Loucy (cell line): Measurements from ENCODE around the gene GLG1.

ENCODE experiments used
- EZH2phosphoT487 ChIP-seq: fragments of 200-600 bp; IDR thresholded peaks from 2 replicates; pipeline ENCODE4 v1.6.1; 2018; ENCODE audit warnings: antibody characterized with exemption, mild to moderate bottlenecking, moderate library complexity, borderline replicate concordance
- TF ChIP-seq, protein P1 (sequence below): fragments of 200-600 bp; sonication (generic); conservative IDR thresholded peaks from 2 replicates; pipeline ENCODE4 v1.5.1; 2014; ENCODE audit warnings: mild to moderate bottlenecking, antibody characterized with exemption, low read length

DNA sequence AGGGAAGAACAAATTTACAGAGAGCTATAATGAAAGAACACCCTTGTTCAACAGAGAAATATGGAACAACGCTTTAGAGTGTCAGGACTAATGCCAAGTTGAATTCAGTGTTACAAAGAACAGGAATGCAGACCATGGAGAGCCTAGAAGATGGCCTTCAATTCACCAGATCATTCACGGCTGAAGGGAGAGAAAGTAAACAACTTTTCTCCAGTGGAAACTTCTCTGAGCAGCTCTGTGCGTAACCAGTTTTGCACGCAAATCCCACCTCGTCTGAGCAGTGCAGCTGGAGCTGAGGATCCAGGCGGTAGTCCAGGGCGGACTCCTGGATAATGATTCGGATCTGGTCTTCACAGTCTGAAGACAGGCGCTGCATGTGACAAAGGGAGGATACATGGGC, 145.1 kb downstream of the GLG1 start:
- TF ChIP-seq, protein P1, sequence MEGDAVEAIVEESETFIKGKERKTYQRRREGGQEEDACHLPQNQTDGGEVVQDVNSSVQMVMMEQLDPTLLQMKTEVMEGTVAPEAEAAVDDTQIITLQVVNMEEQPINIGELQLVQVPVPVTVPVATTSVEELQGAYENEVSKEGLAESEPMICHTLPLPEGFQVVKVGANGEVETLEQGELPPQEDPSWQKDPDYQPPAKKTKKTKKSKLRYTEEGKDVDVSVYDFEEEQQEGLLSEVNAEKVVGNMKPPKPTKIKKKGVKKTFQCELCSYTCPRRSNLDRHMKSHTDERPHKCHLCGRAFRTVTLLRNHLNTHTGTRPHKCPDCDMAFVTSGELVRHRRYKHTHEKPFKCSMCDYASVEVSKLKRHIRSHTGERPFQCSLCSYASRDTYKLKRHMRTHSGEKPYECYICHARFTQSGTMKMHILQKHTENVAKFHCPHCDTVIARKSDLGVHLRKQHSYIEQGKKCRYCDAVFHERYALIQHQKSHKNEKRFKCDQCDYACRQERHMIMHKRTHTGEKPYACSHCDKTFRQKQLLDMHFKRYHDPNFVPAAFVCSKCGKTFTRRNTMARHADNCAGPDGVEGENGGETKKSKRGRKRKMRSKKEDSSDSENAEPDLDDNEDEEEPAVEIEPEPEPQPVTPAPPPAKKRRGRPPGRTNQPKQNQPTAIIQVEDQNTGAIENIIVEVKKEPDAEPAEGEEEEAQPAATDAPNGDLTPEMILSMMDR: no peak
- no peak for TF ChIP-seq EZH2phosphoT487
